HepG2 (cell line): Measurements from ENCODE around the gene XPR1. TPM values are rescaled to one million over a fixed set of nuclear protein-coding genes. Genes with fewer than 3 reads are reported as not detected.

Source experiments
- ATF7-NPFF ChIP-seq: sonication (generic); formaldehyde crosslinking; IDR thresholded peaks from 2 replicates; pipeline ENCODE4 v1.8.1; 2023; ENCODE audit warnings: mild to moderate bottlenecking, low read depth, missing genetic modification reagents, moderate library complexity
- CREBL2 ChIP-seq: sonication (generic); formaldehyde crosslinking; IDR thresholded peaks from 2 replicates; pipeline ENCODE4 v1.8.1; 2023; ENCODE audit warnings: missing genetic modification reagents, mild to moderate bottlenecking, borderline replicate concordance
- HMG20A ChIP-seq: IDR thresholded peaks from 2 replicates; pipeline ENCODE4 v1.6.1; 2016; ENCODE audit warnings: borderline replicate concordance
- JUNB ChIP-seq: sonication (generic); formaldehyde crosslinking; IDR thresholded peaks from 2 replicates; pipeline ENCODE4 v1.8.0; 2022; ENCODE audit warnings: missing genetic modification reagents, mild to moderate bottlenecking, borderline replicate concordance
- MYPOP ChIP-seq: sonication (generic); formaldehyde crosslinking; IDR thresholded peaks from 2 replicates; pipeline ENCODE4 v1.8.1; 2023; ENCODE audit warnings: mild to moderate bottlenecking, moderate library complexity, missing genetic modification reagents
- SNAPC4 ChIP-seq: sonication (generic); formaldehyde crosslinking; IDR thresholded peaks from 2 replicates; pipeline ENCODE4 v1.4.0; 2020; ENCODE audit warnings: mild to moderate bottlenecking, missing genetic modification reagents
- SNAPC5 ChIP-seq: sonication (generic); formaldehyde crosslinking; IDR thresholded peaks from 2 replicates; pipeline ENCODE4 v1.8.1; 2023; ENCODE audit warnings: mild to moderate bottlenecking, missing genetic modification reagents, borderline replicate concordance
- SOX13 ChIP-seq, 3 experiments: fragments of 450-650 bp in 1 of 3; sonication (generic) in 1 of 3; formaldehyde crosslinking in 1 of 3; IDR thresholded peaks in 2 of 3; conservative IDR thresholded peaks in 1 of 3; 2 replicates each; pipeline versions ENCODE4 v1.5.0 to v1.6.1; 2016 to 2020; ENCODE audit warnings: antibody characterized with exemption in 1 of 3, mild to moderate bottlenecking in 1 of 3, missing compliant biosample characterization in 1 of 3, missing genetic modification reagents in 1 of 3, moderate library complexity in 1 of 3
- TRAFD1 ChIP-seq: sonication (generic); formaldehyde crosslinking; IDR thresholded peaks from 2 replicates; pipeline ENCODE4 v1.5.1; 2020; ENCODE audit warnings: missing genetic modification reagents, mild to moderate bottlenecking, borderline replicate concordance
- TRIM22 ChIP-seq: fragments of 450-650 bp; IDR thresholded peaks from 2 replicates; pipeline ENCODE4 v1.6.1; 2017
- ZBTB7A ChIP-seq: sonication (generic); formaldehyde crosslinking; IDR thresholded peaks from 2 replicates; pipeline ENCODE4 v1.8.0; 2022; ENCODE audit warnings: mild to moderate bottlenecking, missing genetic modification reagents
- ZGPAT ChIP-seq: IDR thresholded peaks from 2 replicates; pipeline ENCODE4 v1.6.1; 2016; ENCODE audit warnings: mild to moderate bottlenecking
- ZNF205 ChIP-seq: IDR thresholded peaks from 2 replicates; pipeline ENCODE4 v1.6.1; 2018; ENCODE audit warnings: missing biosample characterization, missing genetic modification reagents
- ZNF333 ChIP-seq: sonication (generic); formaldehyde crosslinking; IDR thresholded peaks from 2 replicates; pipeline ENCODE4 v1.4.0; 2020; ENCODE audit warnings: mild to moderate bottlenecking, missing genetic modification reagents, borderline replicate concordance
- ZNF605 ChIP-seq: sonication (generic); formaldehyde crosslinking; IDR thresholded peaks from 2 replicates; pipeline ENCODE4 v1.8.0; 2022; ENCODE audit warnings: mild to moderate bottlenecking, missing genetic modification reagents
- ZNF660 ChIP-seq: sonication (generic); formaldehyde crosslinking; IDR thresholded peaks from 2 replicates; pipeline ENCODE4 v1.5.1; 2020; ENCODE audit warnings: mild to moderate bottlenecking, low read depth, missing genetic modification reagents, borderline replicate concordance
- ZSCAN12 ChIP-seq: sonication (generic); formaldehyde crosslinking; IDR thresholded peaks from 2 replicates; pipeline ENCODE4 v1.9.0; 2021; ENCODE audit warnings: mild to moderate bottlenecking, missing genetic modification reagents
- ZSCAN25 ChIP-seq: sonication (generic); formaldehyde crosslinking; IDR thresholded peaks from 2 replicates; pipeline ENCODE4 v1.8.0; 2022; ENCODE audit warnings: mild to moderate bottlenecking, missing genetic modification reagents
- polyA plus RNA-seq, 8 experiments: library from polyadenylated mRNA; depleted of rRNA in 3 of 8; stranded (reverse) in 7 of 8; unstranded in 1 of 8; fragments of >200 nt; fragmentation: Illumina TruSeq in 4 of 8; extraction: Trizol in 4 of 8; gene quantifications; 2 replicates each; pipeline versions ENCODE4 v1.2.1 to v1.2.3, GENCODE V29; 2011 to 2016; ENCODE audit warnings: low read depth in 4 of 8, missing spikeins in 1 of 8, mixed read lengths in 1 of 8; ENCODE audit not compliant: insufficient read depth in 1 of 8
- total RNA-seq, 5 experiments: library from RNA; depleted of rRNA; stranded (reverse); fragments of >200 nt; fragmentation: Illumina TruSeq; extraction: Trizol; gene quantifications; 2 replicates each; pipeline ENCODE4 v1.2.3, GENCODE V29; 2016; ENCODE audit warnings: low read depth in 1 of 5

The XPR1 gene
- total and polyA plus RNA-seq, 2 of the 13 experiments (the other 11 are each of a cell fraction or from before 2014, with no cell fraction given) = 22.3 to 23.6 TPM

- TF ChIP-seq TRIM22 = no peak
- TF ChIP-seq JUNB = no peak
- TF ChIP-seq ATF7-NPFF (CRISPR knock-in tag) = no peak
- TF ChIP-seq MYPOP (CRISPR knock-in tag) = no peak
- no peak for TF ChIP-seq TRAFD1 (CRISPR knock-in tag)
- no peak for TF ChIP-seq ZSCAN12 (CRISPR knock-in tag)
- TF ChIP-seq ZGPAT (CRISPR knock-in tag) = no peak
- TF ChIP-seq SNAPC5 (CRISPR knock-in tag) = no peak
- no peak for TF ChIP-seq SNAPC4 (CRISPR knock-in tag)
- no peak for TF ChIP-seq CREBL2 (CRISPR knock-in tag)
- TF ChIP-seq ZNF205 (CRISPR knock-in tag) = no peak
- TF ChIP-seq HMG20A (CRISPR knock-in tag) = no peak
- no peak for TF ChIP-seq ZBTB7A (CRISPR knock-in tag)
- TF ChIP-seq ZNF660 (CRISPR knock-in tag) = no peak
- no peak for TF ChIP-seq ZSCAN25 (CRISPR knock-in tag)
- TF ChIP-seq ZNF333 = no peak
- TF ChIP-seq ZNF605 (CRISPR knock-in tag) = peak; percentile 63; the same call in 1 of the 2 replicates
- no peak for TF ChIP-seq SOX13 (IDR thresholded peaks at IDR 0.05)
- TF ChIP-seq SOX13 (CRISPR knock-in tag; conservative IDR thresholded peaks at IDR 0.05 in 1 of 2, IDR thresholded peaks at IDR 0.05 in 1 of 2) = peak in 1 of 2 experiments; percentile 21; a peak in 1 of 4 replicates
Observed at GRCh38 chr1:180927348-180927747, 295.5 kb downstream of the XPR1 start (continued).
